ENCODE results near the gene HRH3.
A peak's percentile ranks its signal among the peaks of the same experiment; 100 is the strongest.

The HRH3 gene

GRCh38 chr20:62197801-62198200 is 22.3 kb downstream of the HRH3 start:
- DNase-seq (ENCODE audit: low spot score), result no peak

GRCh38 chr20:62197311-62197710 is 22.8 kb downstream of the HRH3 start:
- no peak for DNase-seq (ENCODE audit: low spot score)

GRCh38 chr20:62196286-62196685 is 23.8 kb downstream of the HRH3 start:
- DNase-seq (ENCODE audit: low spot score), result no peak

- DNase-seq (ENCODE audit: low spot score), result no peak
Observed at GRCh38 chr20:62195736-62196135, 24.3 kb downstream of the HRH3 start.

GRCh38 chr20:62195075-62195405 is 25.0 kb downstream of the HRH3 start:
- no peak for DNase-seq (ENCODE audit: low spot score)

GRCh38 chr20:62193079-62194025 is 26.7 kb downstream of the HRH3 start:
- no peak for DNase-seq (ENCODE audit: low spot score)

- DNase-seq (ENCODE audit: low spot score), result no peak
Observed at GRCh38 chr20:62192635-62193034, 27.4 kb downstream of the HRH3 start.

GRCh38 chr20:62191781-62192559 is 28.1 kb downstream of the HRH3 start:
- DNase-seq (ENCODE audit: low spot score), result no peak

- DNase-seq (ENCODE audit: low spot score), result no peak
Observed at GRCh38 chr20:62190639-62191411, 29.3 kb downstream of the HRH3 start.

GRCh38 chr20:62186887-62187866 is 32.9 kb downstream of the HRH3 start:
- DNase-seq (ENCODE audit: low spot score), result no peak

GRCh38 chr20:62186096-62186426 is 34.0 kb downstream of the HRH3 start:
- DNase-seq (ENCODE audit: low spot score), result no peak

- no peak for DNase-seq (ENCODE audit: low spot score)
Observed at GRCh38 chr20:62183426-62184142, 36.5 kb downstream of the HRH3 start.

GRCh38 chr20:62182469-62183425 is 37.3 kb downstream of the HRH3 start, which contains the start of gene MTG2:
MTG2 (plus strand) TSS chr20:62183028; CDS start chr20:62193421, 10,393 bp downstream.
- peak; percentile 95 for DNase-seq (ENCODE audit: low spot score)

GRCh38 chr20:62181808-62182207 is 38.3 kb downstream of the HRH3 start:
- peak; percentile 6 for DNase-seq (ENCODE audit: low spot score)

- DNase-seq (ENCODE audit: low spot score), result no peak
Observed at GRCh38 chr20:62179162-62179504, 40.9 kb downstream of the HRH3 start.

- no peak for DNase-seq (ENCODE audit: low spot score)
Observed at GRCh38 chr20:62178316-62179161, 41.5 kb downstream of the HRH3 start.

- no peak for DNase-seq (ENCODE audit: low spot score)
Observed at GRCh38 chr20:62177307-62177706, 42.8 kb downstream of the HRH3 start.

- no peak for DNase-seq (ENCODE audit: low spot score)
Observed at GRCh38 chr20:62176866-62177265, 43.2 kb downstream of the HRH3 start.
